ENCODE measurements around the gene RAB17. TPM values are rescaled to one million over a fixed set of nuclear protein-coding genes. Genes with fewer than 3 reads are reported as not detected.

The RAB17 gene
- total and polyA plus RNA-seq, 8 donors: 19.2 to 130 (median 30.7) TPM

DNA sequence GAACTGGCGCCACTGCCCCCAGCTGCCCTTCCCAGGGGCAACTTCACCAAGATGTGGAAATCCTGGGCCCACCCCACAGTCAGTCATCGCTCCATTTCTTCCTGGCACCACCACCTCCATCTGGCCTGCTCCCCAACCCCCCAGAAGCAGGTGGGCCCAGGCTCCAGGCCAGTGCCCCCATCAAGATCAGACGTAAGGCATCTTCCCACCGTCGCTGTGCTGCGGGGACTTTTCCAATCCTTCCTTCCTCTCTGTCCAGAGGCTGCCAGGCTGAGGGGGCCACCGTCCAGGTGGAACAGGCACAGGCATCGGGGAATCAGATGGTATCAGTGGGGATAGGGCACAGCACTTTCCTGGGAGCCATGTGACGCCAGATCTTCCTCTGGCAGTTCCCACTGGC is 16.1 kb downstream of the RAB17 start:
- Histone ChIP-seq H3K36me3 (peaks cover 0 to 16% (median 8%) of the 10 kb centered on the region in 3 donors), H3K27ac (no peak overlapping the region), H3K9me3 (no peaks in the 10 kb centered on the region), H3K27me3 (no peaks in the 10 kb centered on the region), H3K4me1 (peaks cover 0 to 7% (median 6%) of the 10 kb centered on the region in 3 donors), H3K4me3 (no peak overlapping the region)
- FAIRE-seq (no peak), DNase-seq (peak in 1 of 6 donors; percentile 42), ATAC-seq (no peak)
- WGBS, 2 donors: 87 to 93% methylated on average over 9 of the region's 9 CpGs
- TF ChIP-seq, protein P1, sequence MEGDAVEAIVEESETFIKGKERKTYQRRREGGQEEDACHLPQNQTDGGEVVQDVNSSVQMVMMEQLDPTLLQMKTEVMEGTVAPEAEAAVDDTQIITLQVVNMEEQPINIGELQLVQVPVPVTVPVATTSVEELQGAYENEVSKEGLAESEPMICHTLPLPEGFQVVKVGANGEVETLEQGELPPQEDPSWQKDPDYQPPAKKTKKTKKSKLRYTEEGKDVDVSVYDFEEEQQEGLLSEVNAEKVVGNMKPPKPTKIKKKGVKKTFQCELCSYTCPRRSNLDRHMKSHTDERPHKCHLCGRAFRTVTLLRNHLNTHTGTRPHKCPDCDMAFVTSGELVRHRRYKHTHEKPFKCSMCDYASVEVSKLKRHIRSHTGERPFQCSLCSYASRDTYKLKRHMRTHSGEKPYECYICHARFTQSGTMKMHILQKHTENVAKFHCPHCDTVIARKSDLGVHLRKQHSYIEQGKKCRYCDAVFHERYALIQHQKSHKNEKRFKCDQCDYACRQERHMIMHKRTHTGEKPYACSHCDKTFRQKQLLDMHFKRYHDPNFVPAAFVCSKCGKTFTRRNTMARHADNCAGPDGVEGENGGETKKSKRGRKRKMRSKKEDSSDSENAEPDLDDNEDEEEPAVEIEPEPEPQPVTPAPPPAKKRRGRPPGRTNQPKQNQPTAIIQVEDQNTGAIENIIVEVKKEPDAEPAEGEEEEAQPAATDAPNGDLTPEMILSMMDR (IDR thresholded peaks at IDR 0.05): no peak
- intact Hi-C loops (cut with DNase I): loop anchor here in 2 of 3 donors (5.0 to 10.0 kb wide), 4 partner anchors 62 to 420 kb away; no protein-coding TSS in a partner anchor

GRCh38 chr2:237573721-237574415 is 16.7 kb downstream of the RAB17 start:
- DNase-seq (peak in 1 of 6 donors; percentile 26), FAIRE-seq (no peak), ATAC-seq (no peak)
- intact Hi-C loops (cut with DNase I): loop anchor here in 2 of 3 donors (5.0 to 10.0 kb wide), 4 partner anchors 62 to 419 kb away; no protein-coding TSS in a partner anchor
- 88 to 93% methylated on average over 8 of the region's 8 CpGs for WGBS, 2 donors
- TF ChIP-seq, protein P1 (IDR thresholded peaks at IDR 0.05): no peak
- H3K4me1 ChIP-seq: peaks cover 0 to 7% (median 6%) of the 10 kb centered on the region in 3 donors
- no peaks in the 10 kb centered on the region for H3K9me3 ChIP-seq
- no peak overlapping the region for H3K4me3 ChIP-seq
- no peaks in the 10 kb centered on the region for H3K27me3 ChIP-seq
- H3K36me3 ChIP-seq: peaks cover 0 to 16% (median 8%) of the 10 kb centered on the region in 3 donors
- no peak overlapping the region for H3K27ac ChIP-seq

DNA sequence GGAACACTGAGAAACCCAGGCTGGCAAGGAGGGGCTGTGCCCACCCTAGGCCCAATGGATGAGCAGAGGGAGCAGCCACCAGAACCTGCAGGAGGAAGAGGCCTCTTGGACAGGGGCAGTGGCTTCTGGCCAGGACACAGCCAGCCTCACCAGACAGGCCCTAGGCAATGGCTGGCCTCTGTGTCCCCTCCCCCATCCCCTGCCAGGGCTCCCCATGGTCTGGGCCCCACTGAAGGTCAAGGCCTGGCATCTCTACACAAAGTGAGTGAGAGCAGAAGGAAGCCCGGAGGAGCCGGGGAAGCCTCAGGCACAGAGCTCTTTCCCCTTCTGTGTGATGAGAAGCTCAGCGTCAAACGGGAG is 17.8 kb downstream of the RAB17 start:
- Histone ChIP-seq H3K4me1 (peaks cover 0 to 7% (median 6%) of the 10 kb centered on the region in 3 donors), H3K27me3 (no peaks in the 10 kb centered on the region), H3K4me3 (no peak overlapping the region), H3K27ac (no peak overlapping the region), H3K36me3 (peaks cover 0 to 15% (median 8%) of the 10 kb centered on the region in 3 donors), H3K9me3 (no peaks in the 10 kb centered on the region)
- ATAC-seq (peak in 1 of 4 donors; percentile 6), DNase-seq (peak in 1 of 6 donors; percentile 48), FAIRE-seq (no peak)
- TF ChIP-seq, protein P1 (IDR thresholded peaks at IDR 0.05): no peak
- WGBS, 2 donors: 57 to 64% methylated on average over 4 of the region's 4 CpGs
- intact Hi-C loops (cut with DNase I): loop anchor here in 2 of 3 donors (5.0 to 10.0 kb wide), 4 partner anchors 60 to 418 kb away; no protein-coding TSS in a partner anchor

- Histone ChIP-seq H3K36me3 (peaks cover 0 to 9% (median 6%) of the 10 kb centered on the region in 3 donors), H3K4me1 (peaks cover 0 to 7% (median 6%) of the 10 kb centered on the region in 3 donors), H3K4me3 (no peak overlapping the region), H3K27me3 (no peaks in the 10 kb centered on the region), H3K9me3 (no peaks in the 10 kb centered on the region), H3K27ac (no peak overlapping the region)
- WGBS, 2 donors: 8% methylated on average over 23 to 24 of the region's 24 CpGs
- DNase-seq: peak; percentile 79 to 99 (median 91)
- intact Hi-C loops (cut with DNase I): loop anchor here in 2 of 3 donors (5.0 to 10.0 kb wide), 4 partner anchors 60 to 417 kb away; no protein-coding TSS in a partner anchor
- peak; percentile 91 to 97 (median 96) for ATAC-seq
- TF ChIP-seq, protein P1 (IDR thresholded peaks at IDR 0.05): peak; percentile 97 to 98 (median 98)
- FAIRE-seq: no peak
Measured at GRCh38 chr2:237572021-237572741, 18.4 kb downstream of the RAB17 start.

Data from pancreas (tissue), 10 donors.